ENCODE data around the gene ESCO1. TPM values are rescaled to one million over a fixed set of nuclear protein-coding genes. Genes with fewer than 3 reads are reported as not detected.

The ESCO1 gene
- total and polyA plus RNA-seq, 2 of the 13 experiments (the other 11 are each of a cell fraction or from before 2014, with no cell fraction given), result 6.3 to 19.4 TPM

GRCh38 chr18:21600526-21601410 is at the start of gene ESCO1 (continued):
- no peak for TF ChIP-seq PRDM4 (CRISPR knock-in tag; IDR thresholded peaks at IDR 0.05; ENCODE audit: borderline replicate concordance)
- TF ChIP-seq ZNF557 (CRISPR knock-in tag; IDR thresholded peaks at IDR 0.05), result no peak
- TF ChIP-seq RBM39 (IDR thresholded peaks at IDR 0.05; ENCODE audit: low read depth, low read length, poor library complexity, severe bottlenecking), result no peak
- no peak for TF ChIP-seq IKZF1 (IDR thresholded peaks at IDR 0.05)
- TF ChIP-seq FOXO4 (CRISPR knock-in tag; conservative IDR thresholded peaks at IDR 0.05), result no peak
- TF ChIP-seq ELF1 (CRISPR knock-in tag; IDR thresholded peaks at IDR 0.05), result peak; percentile 78; the same call in 1 of the 2 replicates
- TF ChIP-seq ZNF569 (CRISPR knock-in tag; IDR thresholded peaks at IDR 0.05; ENCODE audit: borderline replicate concordance), result peak; percentile 99; the same call in 1 of the 2 replicates
- TF ChIP-seq SP2 (CRISPR knock-in tag; IDR thresholded peaks at IDR 0.05), result 0 out of 2 replicates have a peak, but pooled peaks have one; percentile 20
- TF ChIP-seq HNF1A (IDR thresholded peaks at IDR 0.05; ENCODE audit: low read depth), result no peak
- peak; percentile 64; the same call in 1 of the 2 replicates for TF ChIP-seq HNF1A (CRISPR knock-in tag; IDR thresholded peaks at IDR 0.05; ENCODE audit: borderline replicate concordance)
- peak; percentile 76 for TF ChIP-seq ZNF431 (CRISPR knock-in tag; IDR thresholded peaks at IDR 0.05; ENCODE audit: borderline replicate concordance, low read depth)
- peak; percentile 77 for TF ChIP-seq ZFY (CRISPR knock-in tag; IDR thresholded peaks at IDR 0.05)
- peak; percentile 6; the same call in 1 of the 2 replicates for TF ChIP-seq PLSCR1 (CRISPR knock-in tag; IDR thresholded peaks at IDR 0.05; ENCODE audit: borderline replicate concordance)
- TF ChIP-seq, protein P1, sequence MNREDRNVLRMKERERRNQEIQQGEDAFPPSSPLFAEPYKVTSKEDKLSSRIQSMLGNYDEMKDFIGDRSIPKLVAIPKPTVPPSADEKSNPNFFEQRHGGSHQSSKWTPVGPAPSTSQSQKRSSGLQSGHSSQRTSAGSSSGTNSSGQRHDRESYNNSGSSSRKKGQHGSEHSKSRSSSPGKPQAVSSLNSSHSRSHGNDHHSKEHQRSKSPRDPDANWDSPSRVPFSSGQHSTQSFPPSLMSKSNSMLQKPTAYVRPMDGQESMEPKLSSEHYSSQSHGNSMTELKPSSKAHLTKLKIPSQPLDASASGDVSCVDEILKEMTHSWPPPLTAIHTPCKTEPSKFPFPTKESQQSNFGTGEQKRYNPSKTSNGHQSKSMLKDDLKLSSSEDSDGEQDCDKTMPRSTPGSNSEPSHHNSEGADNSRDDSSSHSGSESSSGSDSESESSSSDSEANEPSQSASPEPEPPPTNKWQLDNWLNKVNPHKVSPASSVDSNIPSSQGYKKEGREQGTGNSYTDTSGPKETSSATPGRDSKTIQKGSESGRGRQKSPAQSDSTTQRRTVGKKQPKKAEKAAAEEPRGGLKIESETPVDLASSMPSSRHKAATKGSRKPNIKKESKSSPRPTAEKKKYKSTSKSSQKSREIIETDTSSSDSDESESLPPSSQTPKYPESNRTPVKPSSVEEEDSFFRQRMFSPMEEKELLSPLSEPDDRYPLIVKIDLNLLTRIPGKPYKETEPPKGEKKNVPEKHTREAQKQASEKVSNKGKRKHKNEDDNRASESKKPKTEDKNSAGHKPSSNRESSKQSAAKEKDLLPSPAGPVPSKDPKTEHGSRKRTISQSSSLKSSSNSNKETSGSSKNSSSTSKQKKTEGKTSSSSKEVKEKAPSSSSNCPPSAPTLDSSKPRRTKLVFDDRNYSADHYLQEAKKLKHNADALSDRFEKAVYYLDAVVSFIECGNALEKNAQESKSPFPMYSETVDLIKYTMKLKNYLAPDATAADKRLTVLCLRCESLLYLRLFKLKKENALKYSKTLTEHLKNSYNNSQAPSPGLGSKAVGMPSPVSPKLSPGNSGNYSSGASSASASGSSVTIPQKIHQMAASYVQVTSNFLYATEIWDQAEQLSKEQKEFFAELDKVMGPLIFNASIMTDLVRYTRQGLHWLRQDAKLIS (CRISPR knock-in tag; IDR thresholded peaks at IDR 0.05), result no peak; the same call in 1 of the 2 replicates
